GM21515 (cell line): Measurements from ENCODE around the gene SHMT2.

Experiments
- ATAC-seq: cut with Tn5 transposase; IDR thresholded peaks from one replicate; pipeline ENCODE4 v1.9.1; 2021; ENCODE audit not compliant: unreplicated experiment

SHMT2 gene

GRCh38 chr12:57213763-57214397 is 15.6 kb upstream of the SHMT2 start:
- no peak for ATAC-seq

GRCh38 chr12:57214398-57214781 is 15.1 kb upstream of the SHMT2 start:
- ATAC-seq = no peak

GRCh38 chr12:57215065-57215464 is 14.4 kb upstream of the SHMT2 start:
- no peak for ATAC-seq

GRCh38 chr12:57215668-57216013 is 13.9 kb upstream of the SHMT2 start:
- no peak for ATAC-seq

- no peak for ATAC-seq
These were observed 13.2 kb upstream of the SHMT2 start, which contains the start of gene NXPH4 for GRCh38 chr12:57216014-57216911. NXPH4 (plus strand) TSS chr12:57216794; CDS start chr12:57216970, 176 bp downstream.

GRCh38 chr12:57216921-57217879 is 12.3 kb upstream of the SHMT2 start:
- ATAC-seq = no peak

- ATAC-seq = no peak
These were observed 11.3 kb upstream of the SHMT2 start for GRCh38 chr12:57218030-57218853.

GRCh38 chr12:57219205-57219992 is 10.1 kb upstream of the SHMT2 start:
- no peak for ATAC-seq

GRCh38 chr12:57219993-57220754 is 9.3 kb upstream of the SHMT2 start:
- no peak for ATAC-seq

- ATAC-seq = no peak
These were observed 8.7 kb upstream of the SHMT2 start for GRCh38 chr12:57220770-57221168.

- ATAC-seq = no peak
These were observed 8.2 kb upstream of the SHMT2 start for GRCh38 chr12:57221169-57221917.

- no peak for ATAC-seq
These were observed 7.0 kb upstream of the SHMT2 start for GRCh38 chr12:57222286-57223190.

GRCh38 chr12:57223191-57224165 is 6.0 kb upstream of the SHMT2 start:
- ATAC-seq = no peak

GRCh38 chr12:57224278-57224972 is 5.1 kb upstream of the SHMT2 start:
- no peak for ATAC-seq

- ATAC-seq = no peak
These were observed 4.4 kb upstream of the SHMT2 start for GRCh38 chr12:57224973-57225679.
